Measurements from ENCODE around the gene COL23A1. TPM values are rescaled to one million over a fixed set of nuclear protein-coding genes. Genes with fewer than 3 reads are reported as not detected.

The COL23A1 gene
- total RNA-seq, 2 experiments from 2014 or later, result 0.10 to 0.18 TPM

- H3K9me3 Mint-ChIP-seq, result peaks cover 5% of the 10 kb centered on the region
- no peak overlapping the region for H3K4me3 Mint-ChIP-seq
- POLR2A ChIA-PET, result no interaction called here
- DNase-seq, result no peak
- H3K36me3 Mint-ChIP-seq (ENCODE audit: low read depth), result no peaks in the 10 kb centered on the region
- H3K4me1 Mint-ChIP-seq, result no peaks in the 10 kb centered on the region
- CTCF ChIA-PET, result no interaction called here
- no peak overlapping the region for H3K27ac Mint-ChIP-seq
- no peaks in the 10 kb centered on the region for H3K27me3 Mint-ChIP-seq
Observed at GRCh38 chr5:178288401-178289368, 301.5 kb downstream of the COL23A1 start.

GRCh38 chr5:178287791-178288105 is 302.4 kb downstream of the COL23A1 start:
- DNase-seq, result no peak
- no peak overlapping the region for H3K4me3 Mint-ChIP-seq
- peaks cover 10% of the 10 kb centered on the region for H3K9me3 Mint-ChIP-seq
- POLR2A ChIA-PET, result no interaction called here
- no peaks in the 10 kb centered on the region for H3K36me3 Mint-ChIP-seq (ENCODE audit: low read depth)
- H3K4me1 Mint-ChIP-seq, result no peaks in the 10 kb centered on the region
- H3K27ac Mint-ChIP-seq, result no peak overlapping the region
- no peaks in the 10 kb centered on the region for H3K27me3 Mint-ChIP-seq
- CTCF ChIA-PET, result no interaction called here

- no peaks in the 10 kb centered on the region for H3K4me1 Mint-ChIP-seq
- H3K4me3 Mint-ChIP-seq, result no peak overlapping the region
- CTCF ChIA-PET, result interaction anchor here (0.8 to 1.0 kb wide), 2 partner anchors 9 to 29 kb away, joined by 3 read pairs; no protein-coding TSS in a partner anchor
- no peak for DNase-seq
- no peak overlapping the region for H3K27ac Mint-ChIP-seq
- no peaks in the 10 kb centered on the region for H3K27me3 Mint-ChIP-seq
- no peaks in the 10 kb centered on the region for H3K36me3 Mint-ChIP-seq (ENCODE audit: low read depth)
- peaks cover 10% of the 10 kb centered on the region for H3K9me3 Mint-ChIP-seq
- POLR2A ChIA-PET, result no interaction called here
Observed at GRCh38 chr5:178287091-178287790, 303.0 kb downstream of the COL23A1 start.

GRCh38 chr5:178286226-178287090 is 303.7 kb downstream of the COL23A1 start:
- ChIA-PET CTCF (interaction anchor here (0.8 to 1.0 kb wide), 2 partner anchors 9 to 30 kb away, joined by 3 read pairs; no protein-coding TSS in a partner anchor), POLR2A (no interaction called here)
- DNase-seq, result no peak
- Mint-ChIP-seq H3K4me1 (no peaks in the 10 kb centered on the region), H3K4me3 (no peak overlapping the region), H3K9me3 (peaks cover 10% of the 10 kb centered on the region), H3K27me3 (no peaks in the 10 kb centered on the region), H3K27ac (no peak overlapping the region), H3K36me3 (ENCODE audit: low read depth) (no peaks in the 10 kb centered on the region)

GRCh38 chr5:178285399-178286225 is 304.6 kb downstream of the COL23A1 start:
- no peak overlapping the region for H3K27ac Mint-ChIP-seq
- no peaks in the 10 kb centered on the region for H3K27me3 Mint-ChIP-seq
- no peak overlapping the region for H3K4me3 Mint-ChIP-seq
- POLR2A ChIA-PET, result no interaction called here
- H3K9me3 Mint-ChIP-seq, result peaks cover 10% of the 10 kb centered on the region
- CTCF ChIA-PET, result interaction anchor here (0.6 to 1.0 kb wide), 3 partner anchors 31 to 816 kb away, joined by 3 to 6 read pairs (median 3); no protein-coding TSS in a partner anchor
- no peaks in the 10 kb centered on the region for H3K4me1 Mint-ChIP-seq
- no peak for DNase-seq
- H3K36me3 Mint-ChIP-seq (ENCODE audit: low read depth), result no peaks in the 10 kb centered on the region

GRCh38 chr5:178284996-178285395 is 305.2 kb downstream of the COL23A1 start:
- Mint-ChIP-seq H3K4me1 (no peaks in the 10 kb centered on the region), H3K27ac (no peak overlapping the region), H3K36me3 (ENCODE audit: low read depth) (no peaks in the 10 kb centered on the region), H3K27me3 (no peaks in the 10 kb centered on the region), H3K4me3 (no peak overlapping the region), H3K9me3 (peaks cover 10% of the 10 kb centered on the region)
- CTCF ChIA-PET, result interaction anchor here (0.6 to 1.4 kb wide), 4 partner anchors 9 to 176 kb away, joined by 3 to 7 read pairs (median 6); no protein-coding TSS in a partner anchor
- DNase-seq, result no peak
- POLR2A ChIA-PET, result no interaction called here

- H3K4me1 Mint-ChIP-seq, result peaks cover 3% of the 10 kb centered on the region
- no peak for DNase-seq
- ChIA-PET CTCF (interaction anchor here (0.9 to 1.4 kb wide), 9 partner anchors 10 to 1213 kb away, joined by 3 to 7 read pairs (median 3); no protein-coding TSS in a partner anchor), POLR2A (no interaction called here)
- no peak overlapping the region for H3K27ac Mint-ChIP-seq
- no peak overlapping the region for H3K4me3 Mint-ChIP-seq
- peaks cover 10% of the 10 kb centered on the region for H3K9me3 Mint-ChIP-seq
- H3K27me3 Mint-ChIP-seq, result peaks cover under 1% of the 10 kb centered on the region
- H3K36me3 Mint-ChIP-seq (ENCODE audit: low read depth), result no peaks in the 10 kb centered on the region
Observed at GRCh38 chr5:178284093-178284675, 306.0 kb downstream of the COL23A1 start.

GRCh38 chr5:178283520-178283919 is 306.7 kb downstream of the COL23A1 start:
- POLR2A ChIA-PET, result no interaction called here
- H3K27ac Mint-ChIP-seq, result no peak overlapping the region
- no peak overlapping the region for H3K4me3 Mint-ChIP-seq
- DNase-seq, result no peak
- peaks cover 10% of the 10 kb centered on the region for H3K9me3 Mint-ChIP-seq
- CTCF ChIA-PET, result interaction anchor here (0.9 to 1.4 kb wide), 10 partner anchors 10 to 1214 kb away, joined by 3 to 7 read pairs (median 3); no protein-coding TSS in a partner anchor
- H3K4me1 Mint-ChIP-seq, result peaks cover 3% of the 10 kb centered on the region
- peaks cover 2% of the 10 kb centered on the region for H3K27me3 Mint-ChIP-seq
- H3K36me3 Mint-ChIP-seq (ENCODE audit: low read depth), result no peaks in the 10 kb centered on the region

GRCh38 chr5:178282391-178282790 is 307.8 kb downstream of the COL23A1 start:
- no peak for DNase-seq
- Mint-ChIP-seq H3K4me3 (no peak overlapping the region), H3K27ac (no peak overlapping the region), H3K9me3 (peaks cover 10% of the 10 kb centered on the region), H3K36me3 (ENCODE audit: low read depth) (no peaks in the 10 kb centered on the region), H3K27me3 (peaks cover 2% of the 10 kb centered on the region), H3K4me1 (peaks cover 3% of the 10 kb centered on the region)
- ChIA-PET CTCF (no interaction called here), POLR2A (no interaction called here)

- Mint-ChIP-seq H3K27me3 (peaks cover 2% of the 10 kb centered on the region), H3K9me3 (peaks cover 10% of the 10 kb centered on the region), H3K36me3 (ENCODE audit: low read depth) (no peaks in the 10 kb centered on the region), H3K27ac (no peak overlapping the region), H3K4me1 (peaks cover 3% of the 10 kb centered on the region), H3K4me3 (no peak overlapping the region)
- POLR2A ChIA-PET, result no interaction called here
- no peak for DNase-seq
- CTCF ChIA-PET, result interaction anchor here (0.7 kb wide), 1 partner anchor 269 kb away, joined by 3 read pairs; no protein-coding TSS in a partner anchor
Observed at GRCh38 chr5:178281331-178281730, 308.9 kb downstream of the COL23A1 start.

GRCh38 chr5:178280631-178281030 is 309.6 kb downstream of the COL23A1 start:
- CTCF ChIA-PET, result interaction anchor here (0.7 to 1.2 kb wide), 2 partner anchors 269 to 309 kb away, joined by 3 read pairs; partner anchors contain the start of gene COL23A1
- no peak for DNase-seq
- no peak overlapping the region for H3K4me3 Mint-ChIP-seq
- no peak overlapping the region for H3K27ac Mint-ChIP-seq
- POLR2A ChIA-PET, result no interaction called here
- H3K9me3 Mint-ChIP-seq, result peaks cover 10% of the 10 kb centered on the region
- no peaks in the 10 kb centered on the region for H3K36me3 Mint-ChIP-seq (ENCODE audit: low read depth)
- peaks cover 2% of the 10 kb centered on the region for H3K27me3 Mint-ChIP-seq
- peaks cover 3% of the 10 kb centered on the region for H3K4me1 Mint-ChIP-seq

Data from activated CD4-positive, alpha-beta memory T cell treated with anti-CD3 and anti-CD28 coated beads, Interleukin-2, amount 10 ng/mL, durations not matched to agents 7 days and 5 days (primary cell).